Stimulated activated CD4-positive, alpha-beta T cell treated with anti-CD3 and anti-CD28 coated beads, Interleukin-1b, Interleukin-23, amount 100 ng/mL, for 24 hours (primary cell): Measurements from ENCODE around the gene HTR6.
A peak's percentile ranks its signal among the peaks of the same experiment; 100 is the strongest.
"Not testable (repeated sequence)": the region's sequence is repeated elsewhere in the genome, so short reads cannot be mapped to it uniquely, and the experiment has no call there.

Source experiments
- DNase-seq, 4 experiments: peaks; one replicate each; pipeline ENCODE4 v3.0.0-alpha.2; 2020; ENCODE audit warnings: low read depth in 4 of 4, low spot score in 1 of 4

Gene HTR6

DNA sequence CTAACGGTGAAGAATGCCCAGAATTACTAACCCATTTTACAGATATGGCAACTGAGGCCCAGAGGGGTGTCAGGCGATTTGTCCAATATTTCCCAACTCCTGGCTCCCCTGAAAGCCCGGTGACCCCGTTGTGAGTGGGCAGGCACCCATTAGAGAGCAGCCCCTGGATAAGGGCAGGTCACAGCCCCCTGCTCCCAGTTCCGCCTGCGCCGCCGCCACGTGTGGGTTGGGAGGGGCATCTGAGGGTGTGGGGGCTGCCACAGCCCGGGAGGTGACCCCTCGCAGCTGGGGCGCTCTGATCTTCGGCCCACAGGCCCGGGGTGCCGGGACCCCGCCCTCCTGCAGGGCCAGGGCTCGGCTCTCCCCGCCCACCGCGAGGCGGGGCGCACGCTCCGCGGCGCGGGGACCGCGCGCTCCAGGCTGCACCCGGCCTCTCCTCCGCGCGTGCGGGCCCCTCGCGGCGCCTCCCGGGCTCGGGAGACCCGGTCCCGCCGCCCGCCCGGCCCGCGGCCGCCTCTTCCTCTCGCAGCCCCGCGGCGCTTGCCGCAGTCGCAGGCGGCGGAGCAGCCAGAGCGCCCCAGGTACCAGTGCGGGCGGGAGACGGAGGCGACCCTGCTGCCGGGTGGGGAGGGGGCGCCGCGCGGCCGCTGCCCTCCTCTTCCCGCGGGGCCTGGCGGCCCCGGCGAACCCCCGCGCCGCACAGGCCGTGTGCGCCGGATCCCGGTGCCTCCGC is at the start of gene HTR6:
Gene HTR6, plus strand, starts transcription at position 423 of the 733 bp plus-strand sequence. CDS start 879 bp downstream, outside the sequence.
- peak in 1 of 4 experiments; percentile 40 for DNase-seq

- DNase-seq: no peak
Measured at GRCh38 chr1:19615438-19615837, 49.2 kb upstream of the HTR6 start.

- DNase-seq: no peak
Measured at GRCh38 chr1:19616489-19616888, 48.2 kb upstream of the HTR6 start.

GRCh38 chr1:19617376-19617775 is 47.3 kb upstream of the HTR6 start:
- DNase-seq: no peak

GRCh38 chr1:19618428-19618827 is 46.2 kb upstream of the HTR6 start:
- DNase-seq: no peak

- no peak for DNase-seq
Measured at GRCh38 chr1:19619697-19620384, 44.8 kb upstream of the HTR6 start.

GRCh38 chr1:19620786-19621185 is 43.9 kb upstream of the HTR6 start:
- no peak for DNase-seq

- no peak for DNase-seq
Measured at GRCh38 chr1:19621274-19621950, 43.3 kb upstream of the HTR6 start.

- no peak for DNase-seq
Measured at GRCh38 chr1:19622204-19622603, 42.5 kb upstream of the HTR6 start.

- DNase-seq: no peak
Measured at GRCh38 chr1:19623523-19623922, 41.2 kb upstream of the HTR6 start.

GRCh38 chr1:19625291-19625937 is 39.3 kb upstream of the HTR6 start:
- no peak for DNase-seq

- DNase-seq: no peak
Measured at GRCh38 chr1:19628879-19629278, 35.8 kb upstream of the HTR6 start.

DNA sequence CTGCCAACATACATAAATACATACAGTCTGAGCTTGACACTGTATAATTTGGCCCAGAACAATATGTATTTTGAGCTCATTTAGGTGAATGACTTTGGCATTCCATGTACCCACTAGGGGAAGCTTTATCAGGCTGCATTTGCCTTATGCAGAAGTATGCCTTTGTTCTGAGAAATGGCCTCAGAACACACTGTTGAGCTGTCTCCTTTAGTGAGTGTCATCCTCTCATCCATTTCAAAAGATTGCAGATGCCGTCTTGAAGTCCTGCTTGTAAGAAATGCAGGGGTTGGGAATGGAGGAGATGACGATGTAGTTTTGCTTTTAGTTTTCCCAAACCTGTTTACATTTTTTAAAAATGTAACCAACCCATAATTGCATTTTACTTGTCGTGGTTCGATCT is 35.3 kb upstream of the HTR6 start:
- DNase-seq: no peak

DNA sequence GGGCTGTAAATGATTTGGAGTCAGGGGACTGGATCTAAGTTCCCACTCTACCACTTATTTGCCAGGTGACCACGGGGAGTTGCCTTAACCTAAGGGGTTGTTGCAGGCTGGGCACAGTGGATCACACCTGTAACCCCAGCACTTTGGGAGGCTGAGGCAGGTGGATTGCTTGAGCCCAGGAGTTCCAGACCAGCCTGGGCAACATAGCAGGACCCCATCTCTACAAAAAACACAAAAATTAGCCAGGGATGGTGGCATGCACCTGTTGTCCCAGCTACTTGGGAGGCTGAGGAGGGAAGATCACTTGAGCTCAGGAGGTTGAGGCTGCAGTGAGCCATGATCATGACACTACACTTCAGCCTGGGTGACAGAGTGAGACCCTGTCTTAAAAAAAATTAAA is 34.5 kb upstream of the HTR6 start:
- DNase-seq: not testable (repeated sequence)

GRCh38 chr1:19630720-19631395 is 33.8 kb upstream of the HTR6 start:
- DNase-seq: no peak

GRCh38 chr1:19632211-19632610 is 32.5 kb upstream of the HTR6 start:
- DNase-seq: no peak

GRCh38 chr1:19633106-19633505 is 31.6 kb upstream of the HTR6 start:
- no peak for DNase-seq

DNA sequence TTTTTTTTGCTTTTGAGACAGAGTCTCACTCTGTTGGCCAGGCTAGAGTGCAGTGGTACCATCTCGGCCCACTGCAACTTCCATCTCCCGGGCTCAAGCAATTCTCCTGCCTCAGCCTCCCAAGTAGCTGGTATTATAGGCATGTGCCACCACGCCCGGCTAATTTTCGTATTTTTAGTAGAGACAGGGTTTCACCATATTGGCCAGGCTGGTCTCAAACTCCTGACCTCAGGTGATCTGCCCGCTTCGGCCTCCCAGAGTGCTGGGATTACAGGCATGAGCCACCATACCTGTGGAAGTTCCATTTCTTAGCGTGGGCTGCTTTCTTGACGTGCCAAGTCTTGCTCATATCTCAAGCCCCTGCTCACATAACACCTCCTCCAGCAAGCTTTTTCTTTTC is 29.6 kb upstream of the HTR6 start:
- DNase-seq: not testable (repeated sequence)

- no peak for DNase-seq
Measured at GRCh38 chr1:19635646-19636045, 29.0 kb upstream of the HTR6 start.

- DNase-seq: no peak
Measured at GRCh38 chr1:19636065-19636464, 28.6 kb upstream of the HTR6 start.

GRCh38 chr1:19636749-19637148 is 27.9 kb upstream of the HTR6 start:
- DNase-seq: not testable (repeated sequence)
